ENCODE data around the gene TBC1D1.

The TBC1D1 gene

GRCh38 chr4:38150766-38151165 lies 259.9 kb downstream of the TBC1D1 start:
- TF ChIP-seq POLR2A (IDR thresholded peaks at IDR 0.05; ENCODE audit: low read depth, low read length), result no peak
- FAIRE-seq (no peak), DNase-seq (ENCODE audit: insufficient read length, low spot score) (no peak)

- DNase-seq (ENCODE audit: insufficient read length, low spot score) (no peak), FAIRE-seq (no peak)
- TF ChIP-seq POLR2A (IDR thresholded peaks at IDR 0.05; ENCODE audit: low read depth, low read length), result no peak
Measured at GRCh38 chr4:38151873-38152272, 261.0 kb downstream of the TBC1D1 start.

DNA sequence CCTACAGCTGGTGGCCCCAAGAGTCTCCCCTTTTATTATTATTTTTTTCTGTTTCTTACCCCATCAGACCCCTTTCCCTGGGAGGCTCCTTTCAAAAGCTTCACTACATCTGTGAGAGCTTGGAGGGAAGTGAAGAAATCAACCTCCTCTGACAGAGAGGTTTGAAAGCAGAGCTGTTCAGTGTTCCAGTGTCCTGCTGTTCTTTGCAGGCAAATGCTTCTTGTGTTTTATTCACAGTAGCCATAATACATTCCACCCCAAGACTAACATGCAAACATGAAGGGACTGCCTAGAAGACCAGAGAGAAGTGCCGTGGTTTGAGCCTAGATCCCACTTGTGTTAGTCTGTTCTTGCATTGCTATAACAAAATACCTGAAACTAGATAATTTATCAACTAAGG lies 261.4 kb downstream of the TBC1D1 start:
- FAIRE-seq, result no peak
- TF ChIP-seq POLR2A (IDR thresholded peaks at IDR 0.05; ENCODE audit: low read depth, low read length), result no peak
- DNase-seq (ENCODE audit: insufficient read length, low spot score), result no peak

DNA sequence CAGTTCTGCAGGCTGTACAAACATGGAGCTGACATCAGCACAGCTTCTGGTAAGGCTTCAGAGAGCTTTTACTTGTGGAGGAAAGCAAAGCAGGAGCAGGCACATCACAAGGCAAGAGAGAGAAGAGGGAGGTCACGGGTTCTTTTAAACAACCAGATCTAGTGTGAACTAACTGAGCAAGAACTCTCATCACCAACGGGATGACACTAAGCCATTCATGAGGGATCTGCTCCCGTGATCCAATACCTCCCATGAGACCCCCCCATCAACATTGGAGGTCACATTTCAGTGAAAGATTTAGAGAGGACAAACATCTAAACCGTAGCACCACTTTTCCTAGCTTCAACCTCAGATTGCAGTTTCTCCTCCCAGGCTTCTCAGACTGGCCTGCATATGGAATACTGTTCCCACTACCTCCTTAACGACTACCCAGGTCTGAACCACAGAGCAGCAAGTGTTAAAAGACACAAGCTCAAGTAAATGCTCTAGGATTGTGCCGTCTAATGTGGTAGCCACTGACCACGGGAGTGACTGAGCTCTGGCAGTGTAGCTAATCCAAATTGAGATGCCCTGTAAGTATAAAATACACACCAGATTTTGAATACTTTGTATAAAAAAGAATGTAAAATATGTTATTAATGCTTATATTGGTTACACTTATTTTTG lies 262.0 kb downstream of the TBC1D1 start:
- DNase-seq (ENCODE audit: insufficient read length, low spot score) (no peak), FAIRE-seq (no peak)
- TF ChIP-seq POLR2A (IDR thresholded peaks at IDR 0.05; ENCODE audit: low read depth, low read length), result no peak

DNA sequence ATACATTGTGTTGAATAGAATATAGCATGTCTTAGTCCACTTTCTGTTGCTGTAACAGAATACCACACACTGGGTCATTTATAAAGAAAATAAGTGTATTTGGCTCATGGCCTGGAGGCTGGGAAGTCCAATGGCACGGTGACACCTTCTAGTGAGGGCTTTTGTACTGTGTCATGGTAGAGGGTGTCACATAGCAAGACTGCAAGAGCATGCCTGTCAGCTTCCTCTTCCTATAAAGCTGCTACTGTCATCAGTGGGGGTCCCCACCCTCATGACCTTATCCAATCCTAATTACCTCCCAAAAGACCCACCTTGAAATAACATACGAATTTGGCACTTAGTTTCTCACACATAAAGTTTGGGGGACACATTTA lies 262.5 kb downstream of the TBC1D1 start:
- no peak for DNase-seq (ENCODE audit: insufficient read length, low spot score)
- no peak for FAIRE-seq
- no peak for TF ChIP-seq POLR2A (IDR thresholded peaks at IDR 0.05; ENCODE audit: low read depth, low read length)

DNA sequence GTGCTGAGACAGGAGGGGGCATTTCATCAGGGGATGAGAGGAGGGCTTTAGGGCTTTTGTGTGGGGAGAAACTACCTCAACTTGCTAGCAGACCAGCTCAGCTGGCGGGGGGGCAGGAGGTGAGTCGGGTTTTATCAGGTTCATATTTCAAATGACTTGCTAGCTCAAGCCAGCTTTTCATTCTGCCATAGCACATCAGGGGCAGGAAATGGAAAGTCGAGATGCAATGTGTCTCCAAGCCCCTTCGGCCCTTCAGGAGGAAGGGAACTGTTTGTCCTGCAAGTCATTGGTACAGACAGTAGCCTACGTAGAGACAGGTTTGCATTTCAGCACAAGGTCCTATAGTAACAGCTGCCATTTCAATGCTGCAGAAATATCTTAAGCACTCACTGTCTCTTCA lies 263.4 kb downstream of the TBC1D1 start:
- FAIRE-seq, result no peak
- no peak for DNase-seq (ENCODE audit: insufficient read length, low spot score)
- no peak for TF ChIP-seq POLR2A (IDR thresholded peaks at IDR 0.05; ENCODE audit: low read depth, low read length)

DNA sequence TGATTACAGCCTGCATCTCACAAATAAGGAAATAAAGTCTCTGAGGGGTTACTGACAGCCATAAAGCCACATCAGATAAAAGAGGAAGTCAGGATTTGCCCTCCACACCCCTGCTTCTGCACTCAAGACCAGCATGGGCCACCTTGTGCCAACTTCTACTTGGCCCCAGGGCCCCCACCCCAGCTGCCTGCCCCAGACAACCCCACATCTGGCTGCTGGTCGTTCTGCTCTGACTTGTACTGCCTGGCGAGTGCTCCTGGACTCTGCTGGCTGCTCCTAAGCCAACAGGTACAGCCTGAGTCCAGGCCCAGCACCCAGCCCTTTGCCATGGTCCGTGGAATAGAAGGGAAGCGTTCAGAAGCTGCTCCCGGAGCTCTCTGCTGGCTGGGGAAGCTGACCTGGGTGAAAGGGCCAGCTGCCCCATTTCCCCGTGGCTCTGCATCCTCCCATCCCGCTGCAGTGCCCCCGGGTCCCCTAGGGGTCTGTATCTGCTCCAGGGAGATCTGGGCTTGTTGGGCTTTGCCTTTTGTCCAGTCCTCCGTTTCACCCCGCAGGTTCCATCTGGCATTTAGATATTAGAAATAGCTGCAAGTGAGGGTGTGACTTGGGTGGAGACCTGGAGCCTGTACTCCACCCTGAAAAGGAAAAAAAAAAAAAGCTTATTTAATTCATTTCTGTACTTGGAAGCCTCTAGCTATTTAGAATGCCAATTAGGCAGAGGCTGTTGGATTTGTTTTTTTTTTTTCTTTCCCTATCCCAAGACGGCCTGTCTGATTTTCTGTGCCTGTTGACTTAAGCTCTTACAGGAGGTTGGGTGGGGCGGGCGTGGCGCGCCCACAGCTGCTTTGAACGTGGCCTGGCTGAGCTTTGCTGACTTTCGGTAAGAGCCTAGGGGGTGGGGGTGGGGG lies 264.1 kb downstream of the TBC1D1 start:
- no peak for DNase-seq (ENCODE audit: insufficient read length, low spot score)
- TF ChIP-seq POLR2A (IDR thresholded peaks at IDR 0.05; ENCODE audit: low read depth, low read length), result no peak
- no peak for FAIRE-seq

DNA sequence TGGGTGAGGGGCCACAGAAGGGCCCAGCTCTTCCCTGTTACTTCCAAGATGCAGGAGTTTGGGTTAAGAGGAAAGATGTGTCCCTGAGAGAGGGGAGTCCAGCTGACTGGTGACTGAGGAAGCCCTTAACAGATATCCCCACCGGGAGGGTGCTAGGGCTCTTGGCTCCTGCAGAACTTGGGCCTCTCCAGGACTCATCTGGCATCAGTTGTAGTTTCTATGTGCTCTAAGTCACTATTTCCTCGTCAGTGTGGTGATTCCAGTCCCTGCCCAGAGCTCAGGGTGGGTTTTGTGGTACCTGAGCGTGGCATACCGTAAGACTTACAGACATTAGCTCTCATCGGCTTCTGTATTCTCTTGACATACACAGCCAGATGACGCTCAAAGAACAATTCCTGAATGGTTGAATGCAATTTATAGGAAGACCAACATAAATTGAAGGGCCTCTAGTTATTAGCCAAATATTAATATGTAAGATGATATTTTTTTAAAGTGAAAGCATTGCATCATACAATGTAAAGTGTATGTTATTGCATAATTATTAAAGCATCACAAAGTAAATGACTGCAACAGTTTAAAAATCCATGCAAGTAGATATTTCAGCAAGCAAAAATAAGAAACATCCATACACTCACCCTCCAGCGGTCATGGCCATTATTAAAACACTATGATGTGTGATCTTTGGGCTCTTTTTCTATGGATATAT lies 264.9 kb downstream of the TBC1D1 start:
- DNase-seq (ENCODE audit: insufficient read length, low spot score), result no peak
- no peak for FAIRE-seq
- TF ChIP-seq POLR2A (IDR thresholded peaks at IDR 0.05; ENCODE audit: low read depth, low read length), result no peak

GRCh38 chr4:38157592-38157991 lies 266.7 kb downstream of the TBC1D1 start:
- TF ChIP-seq POLR2A (IDR thresholded peaks at IDR 0.05; ENCODE audit: low read depth, low read length), result no peak
- DNase-seq (ENCODE audit: insufficient read length, low spot score) (no peak), FAIRE-seq (no peak)

DNA sequence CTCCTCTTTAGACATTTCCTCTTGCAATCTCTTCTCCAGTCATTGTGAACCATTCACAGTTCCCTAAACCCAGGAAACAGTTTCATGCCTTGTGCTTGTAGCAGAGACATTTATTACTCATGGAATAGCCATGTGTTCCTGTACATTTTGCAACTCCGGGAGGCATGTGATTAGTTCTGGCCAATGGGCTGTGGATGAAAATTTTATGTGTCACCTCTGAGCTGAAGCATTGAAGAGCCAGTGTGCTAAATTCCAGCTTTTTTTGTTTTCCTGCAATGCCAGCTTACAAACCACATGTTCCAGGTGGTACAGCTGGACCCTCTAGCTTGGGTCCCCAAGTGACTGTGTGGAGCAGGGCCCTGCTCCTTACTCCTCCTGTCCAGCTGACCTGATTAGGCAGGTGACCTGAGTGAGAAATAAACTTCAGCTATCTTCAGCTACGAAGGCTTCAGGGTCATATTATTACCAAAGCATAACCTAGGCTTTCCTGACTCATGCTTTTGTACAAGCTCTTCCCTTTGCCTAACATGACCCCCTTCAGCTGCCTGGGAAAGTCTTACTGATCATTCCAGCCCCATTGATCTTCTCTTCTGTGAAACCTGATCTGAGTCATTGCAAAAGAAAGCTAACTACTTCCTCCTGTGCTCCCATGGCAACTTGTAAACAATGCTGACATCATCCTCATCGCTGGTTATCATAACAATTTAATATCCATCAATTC lies 269.8 kb downstream of the TBC1D1 start:
- FAIRE-seq (no peak), DNase-seq (ENCODE audit: insufficient read length, low spot score) (peak; percentile 45)
- no peak for TF ChIP-seq POLR2A (IDR thresholded peaks at IDR 0.05; ENCODE audit: low read depth, low read length)

GRCh38 chr4:38161208-38162113 lies 270.6 kb downstream of the TBC1D1 start:
- DNase-seq (ENCODE audit: insufficient read length, low spot score) (no peak), FAIRE-seq (no peak)
- TF ChIP-seq POLR2A (IDR thresholded peaks at IDR 0.05; ENCODE audit: low read depth, low read length), result no peak

GRCh38 chr4:38162240-38162784 lies 271.4 kb downstream of the TBC1D1 start:
- DNase-seq (ENCODE audit: insufficient read length, low spot score) (peak; percentile 51), FAIRE-seq (peak; percentile 27)
- TF ChIP-seq POLR2A (IDR thresholded peaks at IDR 0.05; ENCODE audit: low read depth, low read length), result no peak
